Hepatocyte (in vitro differentiated cells): Measurements from ENCODE around the gene LILRB5.

Experiments used
- CTCF ChIP-seq: fragments of 200-600 bp; sonication (generic); IDR thresholded peaks from 2 replicates; pipeline ENCODE4 v1.5.1; 2016; ENCODE audit warnings: antibody characterized with exemption, mild to moderate bottlenecking; ENCODE audit not compliant: poor library complexity
- EZH2 ChIP-seq: fragments of 200-600 bp; sonication (generic); IDR thresholded peaks from 2 replicates; pipeline ENCODE4 v1.6.1; 2016; ENCODE audit warnings: antibody characterized with exemption, mild to moderate bottlenecking, borderline replicate concordance
- EZH2phosphoT487 ChIP-seq: fragments of 200-600 bp; sonication (generic); IDR thresholded peaks from one replicate; pipeline ENCODE4 v1.6.1; 2018; ENCODE audit warnings: antibody characterized with exemption, mild to moderate bottlenecking, low read depth, moderate library complexity; ENCODE audit not compliant: unreplicated experiment, severe bottlenecking

DNA sequence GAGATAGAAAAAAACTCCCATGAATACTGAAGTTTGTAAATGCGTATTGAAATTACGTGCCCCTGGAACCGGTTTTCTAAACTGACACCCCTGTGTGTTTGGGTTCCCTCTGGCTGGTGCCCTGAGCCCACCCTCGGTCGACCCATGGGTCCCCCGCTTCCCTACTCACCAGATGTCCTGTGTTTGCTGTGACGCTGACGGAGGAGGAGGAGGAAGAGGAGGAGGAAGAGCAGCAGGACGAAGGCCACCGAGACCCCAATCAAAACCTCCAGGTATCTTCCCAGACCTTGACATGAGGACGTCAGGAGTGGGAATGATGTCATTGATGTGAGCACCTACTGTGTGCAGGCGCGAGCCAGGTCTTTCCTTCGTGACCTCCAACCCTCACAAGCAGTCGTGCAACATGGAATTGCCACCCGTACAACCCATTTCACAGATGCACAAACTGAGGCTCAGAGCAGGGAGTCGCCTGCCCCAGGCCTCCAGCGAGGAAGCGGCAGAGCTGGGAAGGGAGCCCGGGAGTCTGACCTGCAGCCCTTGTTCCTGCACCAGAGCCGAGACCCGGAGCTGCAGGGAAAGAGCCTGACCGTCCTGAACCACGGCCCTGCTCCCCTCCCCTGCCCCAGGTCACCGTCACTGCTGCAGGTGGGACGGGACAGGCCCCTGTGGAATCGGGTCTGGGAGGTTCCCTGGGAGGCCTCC is 38.0 kb downstream of the LILRB5 start:
- TF ChIP-seq CTCF: no peak
- TF ChIP-seq EZH2phosphoT487: no peak
- no peak for TF ChIP-seq EZH2
